KG1 (cell line): Measurements from ENCODE around the gene CSMD2.

Experiments used
- DNase-seq: peaks from one replicate; lab custom pipeline; 2025; lab: John Stamatoyannopoulos, UW

CSMD2 gene

GRCh38 chr1:33482412-33482811 is 682.6 kb downstream of the CSMD2 start:
- no peak for DNase-seq

GRCh38 chr1:33477451-33477850 is 687.6 kb downstream of the CSMD2 start:
- no peak for DNase-seq

GRCh38 chr1:33473900-33474299 is 691.1 kb downstream of the CSMD2 start:
- no peak for DNase-seq

- peak; percentile 88 for DNase-seq
These were observed 692.6 kb downstream of the CSMD2 start, which contains the start of gene ZSCAN20 for GRCh38 chr1:33472269-33472980. Gene ZSCAN20 (plus strand): TSS chr1:33472645. CDS start chr1:33479289, 6,644 bp downstream.

- DNase-seq = no peak
These were observed 693.6 kb downstream of the CSMD2 start for GRCh38 chr1:33471416-33471815.

GRCh38 chr1:33470495-33471012 is 694.5 kb downstream of the CSMD2 start:
- DNase-seq = peak; percentile 40

GRCh38 chr1:33469691-33470090 is 695.3 kb downstream of the CSMD2 start:
- DNase-seq = no peak

- DNase-seq = no peak
These were observed 696.1 kb downstream of the CSMD2 start for GRCh38 chr1:33468967-33469366.

GRCh38 chr1:33468531-33468930 is 696.5 kb downstream of the CSMD2 start:
- DNase-seq = no peak

- no peak for DNase-seq
These were observed 697.0 kb downstream of the CSMD2 start for GRCh38 chr1:33468011-33468410.

GRCh38 chr1:33466159-33466558 is 698.9 kb downstream of the CSMD2 start:
- DNase-seq = no peak

GRCh38 chr1:33465316-33465715 is 699.7 kb downstream of the CSMD2 start:
- no peak for DNase-seq

- DNase-seq = no peak
These were observed 700.5 kb downstream of the CSMD2 start for GRCh38 chr1:33464552-33464951.
